Naive thymus-derived CD4-positive, alpha-beta T cell (primary cell): ENCODE data around the gene CCDC187. TPM values are rescaled to one million over a fixed set of nuclear protein-coding genes. Genes with fewer than 3 reads are reported as not detected.

Experiments
- ATAC-seq: fragments of 150-1000 bp; cut with Tn5 transposase; 2 replicates; pipeline ENCODE4 v1.10.0; 2021; ENCODE audit warnings: mild to moderate bottlenecking, moderate library complexity
- CTCF ChIA-PET: fragments of 350-600 bp; sonication (Branson Sonifier 250); formaldehyde crosslinking; loops from one replicate; lab custom pipeline; 2021; ENCODE audit warnings: antibody characterized with exemption; lab: Charles Lee
- POLR2A ChIA-PET: fragments of 350-600 bp; sonication (Branson Sonifier 250); formaldehyde crosslinking; loops from one replicate; lab custom pipeline; 2021; ENCODE audit warnings: antibody characterized with exemption, inconsistent platforms; lab: Charles Lee
- DNase-seq, 9 donors: peaks; one replicate each; pipeline versions ENCODE4 v3.0.0 to v3.0.0-alpha.2; 2020 to 2022; ENCODE audit warnings: mixed read lengths in 1 of 9
- H3K27ac ChIP-seq: one replicate; pipeline ENCODE4 v1.7.0; 2013; ENCODE audit warnings: mild to moderate bottlenecking, low read depth, low read length, moderate library complexity
- H3K27me3 ChIP-seq, 2 donors: one replicate each; pipeline ENCODE4 v1.7.0; 2013; ENCODE audit warnings: low read length in 2 of 2, mild to moderate bottlenecking in 2 of 2, moderate library complexity in 2 of 2; ENCODE audit not compliant: control insufficient read depth in 2 of 2, insufficient read depth in 2 of 2
- H3K36me3 ChIP-seq, 3 experiments: 1 replicate in 2 of 3; 2 replicates in 1 of 3; pipeline ENCODE4 v1.7.0; 2013; ENCODE audit warnings: low read length in 3 of 3, mild to moderate bottlenecking in 3 of 3, moderate library complexity in 1 of 3; ENCODE audit not compliant: insufficient read depth in 3 of 3, control insufficient read depth in 2 of 3
- H3K4me1 ChIP-seq, 2 donors: one replicate each; pipeline ENCODE4 v1.7.0; 2013; ENCODE audit warnings: low read length in 2 of 2, mild to moderate bottlenecking in 2 of 2, moderate library complexity in 1 of 2; ENCODE audit not compliant: control insufficient read depth in 2 of 2, insufficient read depth in 2 of 2
- H3K4me3 ChIP-seq: 2 replicates; pipeline ENCODE4 v1.7.0; 2013; ENCODE audit warnings: mild to moderate bottlenecking, low read length
- H3K9me3 ChIP-seq, 3 experiments: 1 replicate in 2 of 3; 2 replicates in 1 of 3; pipeline ENCODE4 v1.7.0; 2013; ENCODE audit warnings: low read length in 3 of 3; ENCODE audit not compliant: control insufficient read depth in 2 of 3
- H3K27ac Mint-ChIP-seq, 9 donors: one replicate each; pipeline ENCODE4 v1.8.0; 2020 to 2022; ENCODE audit warnings: mixed read lengths in 9 of 9, mild to moderate bottlenecking in 8 of 9, moderate library complexity in 5 of 9, inconsistent platforms in 2 of 9
- H3K27me3 Mint-ChIP-seq, 5 donors: one replicate each; pipeline ENCODE4 v1.8.0; 2021 to 2022; ENCODE audit warnings: mixed read lengths in 5 of 5, mild to moderate bottlenecking in 1 of 5
- H3K36me3 Mint-ChIP-seq, 5 donors: one replicate each; pipeline ENCODE4 v1.8.0; 2020 to 2022; ENCODE audit warnings: mixed read lengths in 5 of 5, mild to moderate bottlenecking in 3 of 5, inconsistent platforms in 1 of 5
- H3K4me1 Mint-ChIP-seq, 7 donors: one replicate each; pipeline ENCODE4 v1.8.0; 2020 to 2022; ENCODE audit warnings: mixed read lengths in 7 of 7, mild to moderate bottlenecking in 3 of 7, inconsistent platforms in 1 of 7
- H3K4me3 Mint-ChIP-seq, 10 donors: one replicate each; pipeline ENCODE4 v1.8.0; 2020 to 2022; ENCODE audit warnings: mild to moderate bottlenecking in 10 of 10, mixed read lengths in 10 of 10, moderate library complexity in 6 of 10, inconsistent platforms in 2 of 10
- H3K9me3 Mint-ChIP-seq, 11 donors: one replicate each; pipeline ENCODE4 v1.8.0; 2020 to 2022; ENCODE audit warnings: mixed read lengths in 11 of 11, mild to moderate bottlenecking in 4 of 11, inconsistent platforms in 1 of 11, moderate library complexity in 1 of 11
- intact Hi-C, 2 donors: fragments of 100-400 bp; cut with micrococcal nuclease; formaldehyde crosslinking; loops; one replicate each; pipeline ENCODE4 v1.15.1; 2023
- polyA plus RNA-seq, 2 donors: library from polyadenylated mRNA; unstranded; fragments of 300-500 nt; fragmentation: Illumina TruSeq; gene quantifications; one replicate each; pipeline ENCODE4 v1.2.3, GENCODE V29; 2021
- total RNA-seq, 6 experiments: library from RNA in 5 of 6; stranded (reverse) in 5 of 6; gene quantifications; 1 replicate in 5 of 6; 2 replicates in 1 of 6; pipeline ENCODE4 v1.2.3 and lab custom pipeline; 2021 to 2026

Gene CCDC187
- total and polyA plus RNA-seq, 7 experiments from 2014 or later = 0.10 TPM; not detected in 6

- peaks cover 0 to 2% (median 0%) of the 10 kb centered on the region in 7 donors for H3K4me1 Mint-ChIP-seq
- H3K9me3 Mint-ChIP-seq = no peaks in the 10 kb centered on the region
- Histone ChIP-seq H3K36me3 (no peaks in the 10 kb centered on the region), H3K4me1 (no peaks in the 10 kb centered on the region), H3K27me3 (no peaks in the 10 kb centered on the region), H3K9me3 (no peaks in the 10 kb centered on the region), H3K4me3 (no peak overlapping the region), H3K27ac (no peak overlapping the region)
- intact Hi-C loops = no loop called here
- POLR2A ChIA-PET = no interaction called here
- H3K4me3 Mint-ChIP-seq = no peak overlapping the region
- CTCF ChIA-PET = no interaction called here
- no peaks in the 10 kb centered on the region for H3K36me3 Mint-ChIP-seq
- DNase-seq (no peak), ATAC-seq (no peak)
- no peaks in the 10 kb centered on the region for H3K27me3 Mint-ChIP-seq
- no peak overlapping the region for H3K27ac Mint-ChIP-seq
Measured at GRCh38 chr9:136347472-136348256, 43.8 kb upstream of the CCDC187 start.

GRCh38 chr9:136346927-136347465 is 43.1 kb upstream of the CCDC187 start:
- no peaks in the 10 kb centered on the region for H3K4me1 ChIP-seq
- H3K4me1 Mint-ChIP-seq = peaks cover 0 to 2% (median 0%) of the 10 kb centered on the region in 7 donors
- H3K36me3 Mint-ChIP-seq = no peaks in the 10 kb centered on the region
- intact Hi-C loops = no loop called here
- POLR2A ChIA-PET = no interaction called here
- H3K27me3 ChIP-seq = no peaks in the 10 kb centered on the region
- H3K36me3 ChIP-seq = no peaks in the 10 kb centered on the region
- no peak for DNase-seq
- no peak overlapping the region for H3K27ac ChIP-seq
- CTCF ChIA-PET = no interaction called here
- H3K9me3 Mint-ChIP-seq = no peaks in the 10 kb centered on the region
- H3K9me3 ChIP-seq = no peaks in the 10 kb centered on the region
- no peak overlapping the region for H3K4me3 ChIP-seq
- no peak for ATAC-seq
- no peaks in the 10 kb centered on the region for H3K27me3 Mint-ChIP-seq
- no peak overlapping the region for H3K27ac Mint-ChIP-seq
- H3K4me3 Mint-ChIP-seq = no peak overlapping the region

- H3K9me3 Mint-ChIP-seq = no peaks in the 10 kb centered on the region
- intact Hi-C loops = no loop called here
- no peak overlapping the region for H3K4me3 Mint-ChIP-seq
- ATAC-seq (no peak), DNase-seq (no peak)
- ChIA-PET CTCF (no interaction called here), POLR2A (no interaction called here)
- Histone ChIP-seq H3K4me1 (no peaks in the 10 kb centered on the region), H3K27ac (no peak overlapping the region), H3K27me3 (no peaks in the 10 kb centered on the region), H3K9me3 (no peaks in the 10 kb centered on the region), H3K4me3 (no peak overlapping the region), H3K36me3 (no peaks in the 10 kb centered on the region)
- H3K27ac Mint-ChIP-seq = no peak overlapping the region
- H3K36me3 Mint-ChIP-seq = no peaks in the 10 kb centered on the region
- peaks cover 0 to 2% (median 0%) of the 10 kb centered on the region in 7 donors for H3K4me1 Mint-ChIP-seq
- H3K27me3 Mint-ChIP-seq = no peaks in the 10 kb centered on the region
Measured at GRCh38 chr9:136346157-136346481, 42.2 kb upstream of the CCDC187 start.

GRCh38 chr9:136345281-136346156 is 41.6 kb upstream of the CCDC187 start:
- H3K4me1 Mint-ChIP-seq = peaks cover 0 to 2% (median 0%) of the 10 kb centered on the region in 7 donors
- H3K36me3 ChIP-seq = no peaks in the 10 kb centered on the region
- no peaks in the 10 kb centered on the region for H3K27me3 ChIP-seq
- ChIA-PET POLR2A (no interaction called here), CTCF (no interaction called here)
- no peaks in the 10 kb centered on the region for H3K4me1 ChIP-seq
- no peak overlapping the region for H3K4me3 ChIP-seq
- intact Hi-C loops = no loop called here
- DNase-seq (no peak), ATAC-seq (no peak)
- no peaks in the 10 kb centered on the region for H3K27me3 Mint-ChIP-seq
- H3K27ac ChIP-seq = no peak overlapping the region
- H3K9me3 Mint-ChIP-seq = no peaks in the 10 kb centered on the region
- H3K27ac Mint-ChIP-seq = no peak overlapping the region
- H3K36me3 Mint-ChIP-seq = no peaks in the 10 kb centered on the region
- no peaks in the 10 kb centered on the region for H3K9me3 ChIP-seq
- H3K4me3 Mint-ChIP-seq = no peak overlapping the region

GRCh38 chr9:136344544-136345280 is 40.8 kb upstream of the CCDC187 start:
- Histone ChIP-seq H3K36me3 (no peaks in the 10 kb centered on the region), H3K4me1 (no peaks in the 10 kb centered on the region), H3K27me3 (no peaks in the 10 kb centered on the region), H3K4me3 (no peak overlapping the region), H3K27ac (no peak overlapping the region), H3K9me3 (no peaks in the 10 kb centered on the region)
- peak overlapping the region in 1 of 9 donors; percentile 14 for H3K27ac Mint-ChIP-seq
- no peak for DNase-seq
- H3K4me1 Mint-ChIP-seq = peaks cover 0 to 2% (median 0%) of the 10 kb centered on the region in 7 donors
- ATAC-seq = no peak
- no peaks in the 10 kb centered on the region for H3K27me3 Mint-ChIP-seq
- intact Hi-C loops = no loop called here
- ChIA-PET CTCF (no interaction called here), POLR2A (no interaction called here)
- H3K9me3 Mint-ChIP-seq = no peaks in the 10 kb centered on the region
- H3K36me3 Mint-ChIP-seq = no peaks in the 10 kb centered on the region
- H3K4me3 Mint-ChIP-seq = no peak overlapping the region

- H3K4me1 Mint-ChIP-seq = peaks cover 0 to 2% (median 0%) of the 10 kb centered on the region in 7 donors
- no peak overlapping the region for H3K27ac Mint-ChIP-seq
- Histone ChIP-seq H3K27me3 (no peaks in the 10 kb centered on the region), H3K4me1 (no peaks in the 10 kb centered on the region), H3K27ac (no peak overlapping the region), H3K4me3 (no peak overlapping the region), H3K9me3 (no peaks in the 10 kb centered on the region), H3K36me3 (no peaks in the 10 kb centered on the region)
- ATAC-seq = no peak
- H3K36me3 Mint-ChIP-seq = no peaks in the 10 kb centered on the region
- intact Hi-C loops = no loop called here
- ChIA-PET CTCF (no interaction called here), POLR2A (no interaction called here)
- no peak for DNase-seq
- no peaks in the 10 kb centered on the region for H3K27me3 Mint-ChIP-seq
- H3K4me3 Mint-ChIP-seq = no peak overlapping the region
- H3K9me3 Mint-ChIP-seq = no peaks in the 10 kb centered on the region
Measured at GRCh38 chr9:136343884-136344269, 40.0 kb upstream of the CCDC187 start.
